HepG2 (cell line): ENCODE data around the gene RNF183. TPM values are rescaled to one million over a fixed set of nuclear protein-coding genes. Genes with fewer than 3 reads are reported as not detected.

Experiments used
- ASH2L ChIP-seq: fragments of 300-600, 200-600 bp; sonication (generic); IDR thresholded peaks from 2 replicates; pipeline ENCODE4 v1.7.0; 2017; ENCODE audit warnings: low read depth, mild to moderate bottlenecking, moderate library complexity, mixed read lengths, low read length; ENCODE audit not compliant: insufficient read length
- GFI1 ChIP-seq: sonication (generic); formaldehyde crosslinking; IDR thresholded peaks from 2 replicates; pipeline ENCODE4 v1.5.0; 2020; ENCODE audit warnings: missing genetic modification reagents, mild to moderate bottlenecking, borderline replicate concordance
- KMT2A ChIP-seq: sonication (generic); formaldehyde crosslinking; IDR thresholded peaks from 2 replicates; pipeline ENCODE4 v1.4.0; 2020; ENCODE audit warnings: missing genetic modification reagents
- MEF2D ChIP-seq: sonication (generic); formaldehyde crosslinking; IDR thresholded peaks from 2 replicates; pipeline ENCODE4 v1.5.1; 2020; ENCODE audit warnings: mild to moderate bottlenecking, missing genetic modification reagents
- SP5 ChIP-seq: IDR thresholded peaks from 2 replicates; pipeline ENCODE4 v1.6.1; 2016; ENCODE audit warnings: low read depth, borderline replicate concordance
- SRSF9 ChIP-seq: fragments of 200-400 bp; formaldehyde crosslinking; IDR thresholded peaks from 2 replicates; pipeline ENCODE4 v1.6.1; 2018; ENCODE audit warnings: borderline replicate concordance, mild to moderate bottlenecking, low read depth, low read length; ENCODE audit not compliant: insufficient read depth, poor library complexity, severe bottlenecking
- TARDBP ChIP-seq: sonication (generic); formaldehyde crosslinking; IDR thresholded peaks from 2 replicates; pipeline ENCODE4 v1.8.0; 2022; ENCODE audit warnings: mild to moderate bottlenecking, missing genetic modification reagents
- U2AF2 ChIP-seq: fragments of 200-400 bp; formaldehyde crosslinking; IDR thresholded peaks from 2 replicates; pipeline ENCODE4 v1.6.1; 2017; ENCODE audit warnings: low read depth, mild to moderate bottlenecking, low read length
- ZNF143 ChIP-seq: sonication (generic); formaldehyde crosslinking; IDR thresholded peaks from 2 replicates; pipeline ENCODE4 v1.4.0; 2020; ENCODE audit warnings: missing genetic modification reagents
- ZNF296 ChIP-seq: sonication (generic); formaldehyde crosslinking; conservative IDR thresholded peaks from 2 replicates; pipeline ENCODE4 v1.5.0; 2020; ENCODE audit warnings: mild to moderate bottlenecking, missing genetic modification reagents
- ZNF496 ChIP-seq: sonication (generic); formaldehyde crosslinking; IDR thresholded peaks from 2 replicates; pipeline ENCODE4 v1.8.1; 2023; ENCODE audit warnings: mild to moderate bottlenecking, moderate library complexity, missing genetic modification reagents; ENCODE audit not compliant: insufficient replicate concordance
- ZNF572 ChIP-seq: sonication (generic); formaldehyde crosslinking; IDR thresholded peaks from 2 replicates; pipeline ENCODE4 v1.5.1; 2020; ENCODE audit warnings: mild to moderate bottlenecking, missing genetic modification reagents
- ZNF614 ChIP-seq: IDR thresholded peaks from 2 replicates; pipeline ENCODE4 v1.6.1; 2018; ENCODE audit warnings: missing biosample characterization, missing genetic modification reagents, inconsistent platforms, borderline replicate concordance
- ZNF713 ChIP-seq: sonication (generic); formaldehyde crosslinking; IDR thresholded peaks from 2 replicates; pipeline ENCODE4 v1.4.0; 2020; ENCODE audit warnings: mild to moderate bottlenecking, missing genetic modification reagents
- polyA plus RNA-seq, 8 experiments: library from polyadenylated mRNA; depleted of rRNA in 3 of 8; stranded (reverse) in 7 of 8; unstranded in 1 of 8; fragments of >200 nt; fragmentation: Illumina TruSeq in 4 of 8; extraction: Trizol in 4 of 8; gene quantifications; 2 replicates each; pipeline versions ENCODE4 v1.2.1 to v1.2.3, GENCODE V29; 2011 to 2016; ENCODE audit warnings: low read depth in 4 of 8, missing spikeins in 1 of 8, mixed read lengths in 1 of 8; ENCODE audit not compliant: insufficient read depth in 1 of 8
- total RNA-seq, 5 experiments: library from RNA; depleted of rRNA; stranded (reverse); fragments of >200 nt; fragmentation: Illumina TruSeq; extraction: Trizol; gene quantifications; 2 replicates each; pipeline ENCODE4 v1.2.3, GENCODE V29; 2016; ENCODE audit warnings: low read depth in 1 of 5
- TF ChIP-seq, protein P1 (sequence below): sonication (generic); formaldehyde crosslinking; IDR thresholded peaks from 2 replicates; pipeline ENCODE4 v1.4.0; 2020; ENCODE audit warnings: missing genetic modification reagents
- TF ChIP-seq, protein P2 (sequence below), 2 experiments: fragments of 450-650 bp in 1 of 2; sonication (generic) in 1 of 2; formaldehyde crosslinking in 1 of 2; IDR thresholded peaks; 2 replicates each; pipeline versions ENCODE4 v1.6.1 to v1.8.0; 2016 to 2022; ENCODE audit warnings: antibody characterized with exemption in 1 of 2, mild to moderate bottlenecking in 1 of 2, missing genetic modification reagents in 1 of 2
- TF ChIP-seq, protein P3 (sequence below): sonication (generic); formaldehyde crosslinking; IDR thresholded peaks from 2 replicates; pipeline ENCODE4 v1.4.0; 2020; ENCODE audit warnings: missing genetic modification reagents, borderline replicate concordance

The RNF183 gene
- total and polyA plus RNA-seq, 2 of the 13 experiments (the other 11 are each of a cell fraction or from before 2014, with no cell fraction given), result 0.13 to 6.5 TPM

DNA sequence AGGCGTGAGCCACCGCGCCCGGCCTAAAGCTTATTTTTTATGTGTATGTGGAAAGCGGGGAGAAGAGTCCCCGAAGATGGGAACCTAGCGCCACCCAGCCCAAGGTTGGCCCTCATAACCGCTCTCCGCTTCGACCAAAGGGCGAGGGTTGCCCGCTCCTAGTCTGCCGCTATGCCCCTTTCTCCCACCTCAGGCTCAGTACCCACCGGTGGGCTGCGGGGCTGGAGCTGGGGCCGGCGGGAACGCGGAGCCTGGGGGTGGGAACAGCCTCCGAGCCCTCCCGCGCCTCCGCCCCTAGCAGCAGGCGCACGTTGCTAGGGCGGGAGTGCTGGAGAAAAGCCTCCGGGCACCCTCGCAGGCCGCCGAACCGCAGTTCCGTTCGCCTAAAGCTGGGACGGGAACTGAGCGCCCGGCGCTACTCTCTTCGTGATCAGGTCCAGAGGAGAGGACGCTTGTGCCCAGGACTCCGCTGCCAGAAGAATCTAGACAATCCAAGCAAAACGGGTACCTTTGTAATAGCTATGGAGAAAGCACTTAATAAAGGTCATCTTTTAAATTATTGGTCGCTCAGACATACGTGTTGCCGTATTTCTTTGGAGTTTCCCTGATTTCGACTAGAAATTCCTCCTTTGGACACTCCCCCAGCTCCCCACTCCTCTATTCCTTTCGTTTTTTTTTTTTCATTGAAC lies 37.0 kb upstream of the RNF183 start, which contains the start of gene WDR31 (continued):
- TF ChIP-seq U2AF2, result no peak
- TF ChIP-seq ZNF713, result no peak
- no peak for TF ChIP-seq ZNF572 (CRISPR knock-in tag)
- TF ChIP-seq, protein P1, sequence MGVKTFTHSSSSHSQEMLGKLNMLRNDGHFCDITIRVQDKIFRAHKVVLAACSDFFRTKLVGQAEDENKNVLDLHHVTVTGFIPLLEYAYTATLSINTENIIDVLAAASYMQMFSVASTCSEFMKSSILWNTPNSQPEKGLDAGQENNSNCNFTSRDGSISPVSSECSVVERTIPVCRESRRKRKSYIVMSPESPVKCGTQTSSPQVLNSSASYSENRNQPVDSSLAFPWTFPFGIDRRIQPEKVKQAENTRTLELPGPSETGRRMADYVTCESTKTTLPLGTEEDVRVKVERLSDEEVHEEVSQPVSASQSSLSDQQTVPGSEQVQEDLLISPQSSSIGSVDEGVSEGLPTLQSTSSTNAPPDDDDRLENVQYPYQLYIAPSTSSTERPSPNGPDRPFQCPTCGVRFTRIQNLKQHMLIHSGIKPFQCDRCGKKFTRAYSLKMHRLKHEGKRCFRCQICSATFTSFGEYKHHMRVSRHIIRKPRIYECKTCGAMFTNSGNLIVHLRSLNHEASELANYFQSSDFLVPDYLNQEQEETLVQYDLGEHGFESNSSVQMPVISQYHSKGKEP (CRISPR knock-in tag), result 0 out of 2 replicates have a peak, but pooled peaks have one; percentile 60
- peak; percentile 81; the same call in 1 of the 2 replicates for TF ChIP-seq ZNF614
- TF ChIP-seq TARDBP (CRISPR knock-in tag), result peak; percentile 81; the same call in 1 of the 2 replicates
- peak; percentile 81 for TF ChIP-seq GFI1 (CRISPR knock-in tag)
- TF ChIP-seq, protein P2, sequence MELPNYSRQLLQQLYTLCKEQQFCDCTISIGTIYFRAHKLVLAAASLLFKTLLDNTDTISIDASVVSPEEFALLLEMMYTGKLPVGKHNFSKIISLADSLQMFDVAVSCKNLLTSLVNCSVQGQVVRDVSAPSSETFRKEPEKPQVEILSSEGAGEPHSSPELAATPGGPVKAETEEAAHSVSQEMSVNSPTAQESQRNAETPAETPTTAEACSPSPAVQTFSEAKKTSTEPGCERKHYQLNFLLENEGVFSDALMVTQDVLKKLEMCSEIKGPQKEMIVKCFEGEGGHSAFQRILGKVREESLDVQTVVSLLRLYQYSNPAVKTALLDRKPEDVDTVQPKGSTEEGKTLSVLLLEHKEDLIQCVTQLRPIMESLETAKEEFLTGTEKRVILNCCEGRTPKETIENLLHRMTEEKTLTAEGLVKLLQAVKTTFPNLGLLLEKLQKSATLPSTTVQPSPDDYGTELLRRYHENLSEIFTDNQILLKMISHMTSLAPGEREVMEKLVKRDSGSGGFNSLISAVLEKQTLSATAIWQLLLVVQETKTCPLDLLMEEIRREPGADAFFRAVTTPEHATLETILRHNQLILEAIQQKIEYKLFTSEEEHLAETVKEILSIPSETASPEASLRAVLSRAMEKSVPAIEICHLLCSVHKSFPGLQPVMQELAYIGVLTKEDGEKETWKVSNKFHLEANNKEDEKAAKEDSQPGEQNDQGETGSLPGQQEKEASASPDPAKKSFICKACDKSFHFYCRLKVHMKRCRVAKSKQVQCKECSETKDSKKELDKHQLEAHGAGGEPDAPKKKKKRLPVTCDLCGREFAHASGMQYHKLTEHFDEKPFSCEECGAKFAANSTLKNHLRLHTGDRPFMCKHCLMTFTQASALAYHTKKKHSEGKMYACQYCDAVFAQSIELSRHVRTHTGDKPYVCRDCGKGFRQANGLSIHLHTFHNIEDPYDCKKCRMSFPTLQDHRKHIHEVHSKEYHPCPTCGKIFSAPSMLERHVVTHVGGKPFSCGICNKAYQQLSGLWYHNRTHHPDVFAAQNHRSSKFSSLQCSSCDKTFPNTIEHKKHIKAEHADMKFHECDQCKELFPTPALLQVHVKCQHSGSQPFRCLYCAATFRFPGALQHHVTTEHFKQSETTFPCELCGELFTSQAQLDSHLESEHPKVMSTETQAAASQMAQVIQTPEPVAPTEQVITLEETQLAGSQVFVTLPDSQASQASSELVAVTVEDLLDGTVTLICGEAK (IDR thresholded peaks at IDR 0.05), result peak; percentile 30; the same call in 1 of the 2 replicates
- TF ChIP-seq, protein P2 (CRISPR knock-in tag; IDR thresholded peaks at IDR 0.05), result peak; percentile 67
- TF ChIP-seq ZNF296 (CRISPR knock-in tag), result no peak
- TF ChIP-seq, protein P3, sequence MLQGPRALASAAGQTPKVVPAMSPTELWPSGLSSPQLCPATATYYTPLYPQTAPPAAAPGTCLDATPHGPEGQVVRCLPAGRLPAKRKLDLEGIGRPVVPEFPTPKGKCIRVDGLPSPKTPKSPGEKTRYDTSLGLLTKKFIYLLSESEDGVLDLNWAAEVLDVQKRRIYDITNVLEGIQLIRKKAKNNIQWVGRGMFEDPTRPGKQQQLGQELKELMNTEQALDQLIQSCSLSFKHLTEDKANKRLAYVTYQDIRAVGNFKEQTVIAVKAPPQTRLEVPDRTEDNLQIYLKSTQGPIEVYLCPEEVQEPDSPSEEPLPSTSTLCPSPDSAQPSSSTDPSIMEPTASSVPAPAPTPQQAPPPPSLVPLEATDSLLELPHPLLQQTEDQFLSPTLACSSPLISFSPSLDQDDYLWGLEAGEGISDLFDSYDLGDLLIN (CRISPR knock-in tag), result 0 out of 2 replicates have a peak, but pooled peaks have one; percentile 60
- peak; percentile 89 for TF ChIP-seq ASH2L
- no peak for TF ChIP-seq ZNF496 (CRISPR knock-in tag)
- peak; percentile 77 for TF ChIP-seq MEF2D (CRISPR knock-in tag)
- no peak for TF ChIP-seq SRSF9
- peak; percentile 97 for TF ChIP-seq KMT2A
- TF ChIP-seq ZNF143, result peak; percentile 75
- peak; percentile 72; the same call in 1 of the 2 replicates for TF ChIP-seq SP5 (CRISPR knock-in tag)
